ENCODE measurements around the gene HSFX4. TPM values are rescaled to one million over a fixed set of nuclear protein-coding genes. Genes with fewer than 3 reads are reported as not detected.
A peak's percentile ranks its signal among the peaks of the same experiment; 100 is the strongest.
"Not testable (repeated sequence)": the region's sequence is repeated elsewhere in the genome, so short reads cannot be mapped to it uniquely, and the experiment has no call there.

HSFX4 gene
- total and polyA plus RNA-seq, 9 of the 15 experiments (the other 6 are each of a cell fraction or from before 2014, with no cell fraction given), result 0.10 to 0.24 (median 0.14) TPM; not detected in 6

- H4K20me1 ChIP-seq (replicated peaks; ENCODE audit: control insufficient read depth, insufficient read depth, low read length); intact Hi-C loops (cut with micrococcal nuclease); H3K36me3 ChIP-seq (ENCODE audit: control insufficient read depth, insufficient read depth, low read length); BruUV-seq (replicated peaks); DNase-seq (ENCODE audit: extremely low read depth in 1 of 4, low spot score in 3 of 4); H3K79me2 ChIP-seq (ENCODE audit: control insufficient read depth, insufficient read depth, low read length); H3K4me2 ChIP-seq (ENCODE audit: insufficient read depth, low read length); H3K9ac ChIP-seq (ENCODE audit: insufficient read depth in 1 of 2, low read depth in 2 of 2, low read length in 2 of 2); H3K4me3 ChIP-seq; H3K9me3 ChIP-seq (replicated peaks; ENCODE audit: control insufficient read depth, insufficient read depth, low read depth, low read length); ATAC-seq; H3K9me1 ChIP-seq (ENCODE audit: control insufficient read depth, insufficient read depth, low read length); H3K4me1 ChIP-seq (replicated peaks in 1 of 2; ENCODE audit: control insufficient read depth in 2 of 2, insufficient read depth in 2 of 2, low read length in 2 of 2); H3K27me3 ChIP-seq (ENCODE audit: control insufficient read depth in 2 of 2, insufficient read depth in 2 of 2, low read length in 2 of 2); H2AFZ ChIP-seq (ENCODE audit: low read depth, low read length); H3K27ac ChIP-seq (ENCODE audit: extremely low read depth, low read depth, low read length); FAIRE-seq; POLR2A ChIA-PET; CTCF ChIA-PET (ENCODE audit: low intra/inter-chr PET ratio): not testable (repeated sequence)
- in situ Hi-C loops (cut with MboI), result loop anchor here (10.0 kb wide), 1 partner anchor 410 kb away; no protein-coding TSS in a partner anchor
- 78% methylated on average over 6 of the region's 11 CpGs for WGBS (ENCODE audit: insufficient coverage, low coverage, missing lambda C conversion rate)
- TF ChIP-seq ZNF263 (CRISPR knock-in tag; IDR thresholded peaks at IDR 0.05; ENCODE audit: borderline replicate concordance), result peak; percentile 63
Observed at GRCh38 chrX:149945087-149945670, 15.8 kb downstream of the HSFX4 start.

GRCh38 chrX:149945820-149946219 lies 16.4 kb downstream of the HSFX4 start:
- H3K27me3 ChIP-seq (ENCODE audit: control insufficient read depth in 2 of 2, insufficient read depth in 2 of 2, low read length in 2 of 2); CTCF ChIA-PET (ENCODE audit: low intra/inter-chr PET ratio); ATAC-seq; H3K79me2 ChIP-seq (ENCODE audit: control insufficient read depth, insufficient read depth, low read length); intact Hi-C loops (cut with micrococcal nuclease); H2AFZ ChIP-seq (ENCODE audit: low read depth, low read length); H3K9me1 ChIP-seq (ENCODE audit: control insufficient read depth, insufficient read depth, low read length); H3K4me1 ChIP-seq (replicated peaks in 1 of 2; ENCODE audit: control insufficient read depth in 2 of 2, insufficient read depth in 2 of 2, low read length in 2 of 2); POLR2A ChIA-PET; H3K36me3 ChIP-seq (ENCODE audit: control insufficient read depth, insufficient read depth, low read length); H3K27ac ChIP-seq (ENCODE audit: extremely low read depth, low read depth, low read length); DNase-seq (ENCODE audit: extremely low read depth in 1 of 4, low spot score in 3 of 4); H4K20me1 ChIP-seq (replicated peaks; ENCODE audit: control insufficient read depth, insufficient read depth, low read length); BruUV-seq (replicated peaks); H3K9ac ChIP-seq (ENCODE audit: insufficient read depth in 1 of 2, low read depth in 2 of 2, low read length in 2 of 2); FAIRE-seq; H3K4me3 ChIP-seq; H3K4me2 ChIP-seq (ENCODE audit: insufficient read depth, low read length); H3K9me3 ChIP-seq (replicated peaks; ENCODE audit: control insufficient read depth, insufficient read depth, low read depth, low read length): not testable (repeated sequence)
- in situ Hi-C loops (cut with MboI), result loop anchor here (10.0 kb wide), 1 partner anchor 411 kb away; no protein-coding TSS in a partner anchor
- no CpG with 5 or more reads among the region's 9 CpGs for WGBS (ENCODE audit: insufficient coverage, low coverage, missing lambda C conversion rate)

GRCh38 chrX:149946932-149947331 lies 17.6 kb downstream of the HSFX4 start:
- H3K4me1 ChIP-seq (replicated peaks in 1 of 2; ENCODE audit: control insufficient read depth in 2 of 2, insufficient read depth in 2 of 2, low read length in 2 of 2); H2AFZ ChIP-seq (ENCODE audit: low read depth, low read length); H3K27me3 ChIP-seq (ENCODE audit: control insufficient read depth in 2 of 2, insufficient read depth in 2 of 2, low read length in 2 of 2); H3K9me3 ChIP-seq (replicated peaks; ENCODE audit: control insufficient read depth, insufficient read depth, low read depth, low read length); H3K9ac ChIP-seq (ENCODE audit: insufficient read depth in 1 of 2, low read depth in 2 of 2, low read length in 2 of 2); H3K9me1 ChIP-seq (ENCODE audit: control insufficient read depth, insufficient read depth, low read length); H3K4me2 ChIP-seq (ENCODE audit: insufficient read depth, low read length); ATAC-seq; H3K27ac ChIP-seq (ENCODE audit: extremely low read depth, low read depth, low read length); H4K20me1 ChIP-seq (replicated peaks; ENCODE audit: control insufficient read depth, insufficient read depth, low read length); H3K4me3 ChIP-seq; CTCF ChIA-PET (ENCODE audit: low intra/inter-chr PET ratio); H3K79me2 ChIP-seq (ENCODE audit: control insufficient read depth, insufficient read depth, low read length); FAIRE-seq; intact Hi-C loops (cut with micrococcal nuclease); BruUV-seq (replicated peaks); DNase-seq (ENCODE audit: extremely low read depth in 1 of 4, low spot score in 3 of 4); H3K36me3 ChIP-seq (ENCODE audit: control insufficient read depth, insufficient read depth, low read length); POLR2A ChIA-PET: not testable (repeated sequence)
- in situ Hi-C loops (cut with MboI), result loop anchor here (10.0 kb wide), 1 partner anchor 412 kb away; no protein-coding TSS in a partner anchor
- no CpG with 5 or more reads among the region's 3 CpGs for WGBS (ENCODE audit: insufficient coverage, low coverage, missing lambda C conversion rate)

Data from K562 (cell line).